Adrenal gland (tissue), 5 donors: ENCODE measurements around the gene CXCR6.

Source experiments
- POLR2A ChIP-seq, 2 donors: fragments of 450-650 bp; IDR thresholded peaks; one replicate each; pipeline ENCODE4 v1.6.1; 2017; ENCODE audit warnings: antibody characterized with exemption in 2 of 2, mild to moderate bottlenecking in 2 of 2, moderate library complexity in 1 of 2
- TF ChIP-seq, protein P1 (sequence below), 6 experiments: fragments of 450-650 bp in 4 of 6; fragments of 200-600 bp in 2 of 6; sonication (generic) in 1 of 6; IDR thresholded peaks; 1 replicate in 5 of 6; 2 replicates in 1 of 6; pipeline versions ENCODE4 v1.5.1 to v1.8.0; 2016 to 2021; ENCODE audit warnings: antibody characterized with exemption in 6 of 6, mild to moderate bottlenecking in 2 of 6, moderate library complexity in 1 of 6
- donor health status: DM: no; HTN: no; CAD: no.

DNA sequence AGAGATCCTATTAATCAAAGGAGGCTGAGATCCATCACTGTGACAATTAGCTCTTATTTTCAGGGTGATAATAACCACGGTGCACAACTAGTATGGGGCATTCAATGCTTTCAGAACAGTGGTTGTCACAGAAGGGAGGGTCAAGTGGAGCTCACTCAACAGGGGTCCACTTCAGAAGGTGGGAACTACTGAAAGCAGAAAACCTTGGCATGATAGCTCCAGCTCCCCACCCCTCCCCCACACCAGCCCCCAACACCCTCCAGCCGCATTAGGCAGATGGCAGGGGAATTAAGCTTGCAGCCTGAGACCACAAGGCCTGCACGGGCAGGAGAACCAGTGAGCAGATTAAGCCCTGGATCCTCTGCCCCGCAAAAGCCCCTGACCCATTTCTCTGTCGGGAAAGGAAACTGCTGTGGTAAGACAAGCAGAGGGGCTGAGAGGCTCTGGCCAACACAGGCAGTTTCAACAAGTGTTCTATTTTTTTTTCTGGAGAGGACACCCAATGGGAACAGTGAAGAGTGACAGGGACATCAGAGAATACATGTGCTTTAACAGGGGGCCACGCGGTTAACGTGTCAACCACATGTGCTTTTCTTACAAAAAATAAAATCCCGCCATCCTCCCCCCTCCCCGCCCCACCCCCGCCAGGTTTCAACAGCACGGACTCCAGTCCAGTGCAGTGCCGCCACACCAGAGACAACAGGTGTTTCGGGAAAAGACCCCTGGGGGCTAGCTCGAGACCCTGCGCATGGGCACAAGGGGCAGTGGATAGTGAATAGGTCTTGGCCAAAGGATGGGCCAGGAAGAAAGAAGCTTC is 51.4 kb downstream of the CXCR6 start:
- TF ChIP-seq, protein P1, sequence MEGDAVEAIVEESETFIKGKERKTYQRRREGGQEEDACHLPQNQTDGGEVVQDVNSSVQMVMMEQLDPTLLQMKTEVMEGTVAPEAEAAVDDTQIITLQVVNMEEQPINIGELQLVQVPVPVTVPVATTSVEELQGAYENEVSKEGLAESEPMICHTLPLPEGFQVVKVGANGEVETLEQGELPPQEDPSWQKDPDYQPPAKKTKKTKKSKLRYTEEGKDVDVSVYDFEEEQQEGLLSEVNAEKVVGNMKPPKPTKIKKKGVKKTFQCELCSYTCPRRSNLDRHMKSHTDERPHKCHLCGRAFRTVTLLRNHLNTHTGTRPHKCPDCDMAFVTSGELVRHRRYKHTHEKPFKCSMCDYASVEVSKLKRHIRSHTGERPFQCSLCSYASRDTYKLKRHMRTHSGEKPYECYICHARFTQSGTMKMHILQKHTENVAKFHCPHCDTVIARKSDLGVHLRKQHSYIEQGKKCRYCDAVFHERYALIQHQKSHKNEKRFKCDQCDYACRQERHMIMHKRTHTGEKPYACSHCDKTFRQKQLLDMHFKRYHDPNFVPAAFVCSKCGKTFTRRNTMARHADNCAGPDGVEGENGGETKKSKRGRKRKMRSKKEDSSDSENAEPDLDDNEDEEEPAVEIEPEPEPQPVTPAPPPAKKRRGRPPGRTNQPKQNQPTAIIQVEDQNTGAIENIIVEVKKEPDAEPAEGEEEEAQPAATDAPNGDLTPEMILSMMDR (IDR thresholded peaks at IDR 0.05): no peak
- no peak for TF ChIP-seq POLR2A (IDR thresholded peaks at IDR 0.05)
